ENCODE data around the gene GPR137B. TPM values are rescaled to one million over a fixed set of nuclear protein-coding genes. Genes with fewer than 3 reads are reported as not detected.

Gene GPR137B
- total RNA-seq, 1 experiment from 2014 or later, result 1.6 TPM

DNA sequence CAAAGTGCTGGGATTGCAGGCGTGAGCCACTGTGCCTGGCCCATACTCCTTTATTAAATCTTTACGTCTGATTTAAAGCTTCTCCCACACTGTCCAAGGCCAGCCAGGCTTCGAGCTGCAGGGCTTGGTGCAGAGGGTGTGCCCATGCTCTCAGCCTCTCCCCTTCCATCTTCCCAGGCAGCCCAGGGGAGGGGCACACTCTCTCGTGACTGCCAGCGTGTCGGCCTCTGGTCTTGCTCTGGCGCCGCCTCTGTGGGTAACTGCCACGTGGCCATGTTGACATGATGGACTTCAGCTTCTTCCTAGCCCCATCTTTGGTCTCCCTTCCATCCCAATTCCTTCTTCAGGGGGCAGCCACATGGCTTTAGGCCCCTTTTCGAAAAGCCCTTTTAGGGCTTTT lies 4.7 kb downstream of the GPR137B start:
- no peak overlapping the region for H3K4me3 ChIP-seq (ENCODE audit: insufficient read depth, low read depth, low read length)
- H3K36me3 ChIP-seq (replicated peaks; ENCODE audit: control insufficient read depth, insufficient read depth, low read length), result no peaks in the 10 kb centered on the region
- no peak for DNase-seq
- peaks cover 24% of the 10 kb centered on the region for H3K27me3 ChIP-seq (ENCODE audit: control insufficient read depth, insufficient read depth, low read length)

DNA sequence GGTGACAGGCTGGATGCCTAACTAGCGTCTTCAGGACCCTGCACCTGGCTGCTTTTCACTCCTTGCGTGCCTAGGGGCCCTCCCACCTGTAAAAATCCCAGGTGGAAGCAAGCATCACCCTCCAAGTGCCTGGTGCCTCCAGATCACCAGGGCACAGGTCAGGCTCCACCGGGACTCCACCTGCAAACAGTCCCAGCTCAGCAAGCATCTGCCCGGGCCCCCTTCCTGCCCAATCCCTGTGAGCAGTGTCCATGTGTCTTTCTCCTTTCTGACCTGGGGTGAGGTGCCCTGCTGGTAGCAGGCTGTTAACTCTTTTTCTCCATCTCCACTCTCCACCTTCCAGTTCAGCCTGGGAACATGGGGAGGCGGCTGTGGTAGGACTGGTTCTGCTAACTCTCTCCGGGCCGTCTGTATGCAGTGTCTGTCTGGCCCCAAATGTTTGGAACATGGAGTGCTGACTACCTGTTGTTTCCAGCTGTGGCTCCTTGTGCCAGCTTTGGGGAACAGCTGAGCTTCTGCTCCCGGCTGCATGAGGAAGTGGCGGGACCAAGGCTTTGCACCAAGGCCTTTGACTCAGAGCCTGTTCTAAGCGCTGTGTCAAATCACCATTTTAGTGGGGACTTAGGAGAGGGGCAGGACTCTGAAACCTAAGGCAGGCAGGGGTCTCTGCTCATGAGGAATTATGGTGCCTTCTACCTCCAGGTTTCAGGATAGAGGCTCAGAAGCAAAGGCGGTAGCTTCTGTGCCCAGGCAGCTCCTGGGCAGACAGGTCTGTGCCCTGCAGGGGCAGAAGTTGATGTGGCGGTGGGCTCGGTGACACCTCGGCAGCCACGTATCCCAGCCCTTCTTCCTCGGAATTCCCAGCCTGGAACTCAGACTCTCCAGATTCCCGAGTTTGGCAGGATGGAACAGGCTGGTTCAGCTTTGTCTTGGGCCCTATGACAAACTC lies 5.5 kb downstream of the GPR137B start:
- H3K4me3 ChIP-seq (ENCODE audit: insufficient read depth, low read depth, low read length), result no peak overlapping the region
- peak; percentile 40 for DNase-seq
- H3K27me3 ChIP-seq (ENCODE audit: control insufficient read depth, insufficient read depth, low read length), result peaks cover 19% of the 10 kb centered on the region
- H3K36me3 ChIP-seq (replicated peaks; ENCODE audit: control insufficient read depth, insufficient read depth, low read length), result no peaks in the 10 kb centered on the region

DNA sequence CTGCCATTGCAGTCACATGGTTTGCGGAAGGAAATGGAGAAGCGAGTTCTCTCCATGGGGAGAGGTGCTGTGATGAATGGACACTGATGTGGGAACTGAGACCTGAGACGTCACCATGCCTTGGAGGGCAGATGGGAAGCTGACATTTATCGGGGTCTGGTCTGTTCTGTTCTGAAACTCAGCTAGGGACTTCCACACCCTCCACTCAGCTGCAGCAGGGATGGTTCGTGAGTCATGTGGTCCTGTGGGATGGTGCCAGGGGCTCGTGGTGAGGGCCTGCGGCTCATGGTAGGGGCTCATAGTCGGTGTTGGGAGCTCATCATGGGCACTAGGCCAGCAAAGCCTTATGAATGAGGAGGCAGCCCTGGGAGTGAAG lies 6.1 kb downstream of the GPR137B start:
- H3K27me3 ChIP-seq (ENCODE audit: control insufficient read depth, insufficient read depth, low read length), result peaks cover 13% of the 10 kb centered on the region
- no peak for DNase-seq
- H3K4me3 ChIP-seq (ENCODE audit: insufficient read depth, low read depth, low read length), result no peak overlapping the region
- H3K36me3 ChIP-seq (replicated peaks; ENCODE audit: control insufficient read depth, insufficient read depth, low read length), result no peaks in the 10 kb centered on the region

DNA sequence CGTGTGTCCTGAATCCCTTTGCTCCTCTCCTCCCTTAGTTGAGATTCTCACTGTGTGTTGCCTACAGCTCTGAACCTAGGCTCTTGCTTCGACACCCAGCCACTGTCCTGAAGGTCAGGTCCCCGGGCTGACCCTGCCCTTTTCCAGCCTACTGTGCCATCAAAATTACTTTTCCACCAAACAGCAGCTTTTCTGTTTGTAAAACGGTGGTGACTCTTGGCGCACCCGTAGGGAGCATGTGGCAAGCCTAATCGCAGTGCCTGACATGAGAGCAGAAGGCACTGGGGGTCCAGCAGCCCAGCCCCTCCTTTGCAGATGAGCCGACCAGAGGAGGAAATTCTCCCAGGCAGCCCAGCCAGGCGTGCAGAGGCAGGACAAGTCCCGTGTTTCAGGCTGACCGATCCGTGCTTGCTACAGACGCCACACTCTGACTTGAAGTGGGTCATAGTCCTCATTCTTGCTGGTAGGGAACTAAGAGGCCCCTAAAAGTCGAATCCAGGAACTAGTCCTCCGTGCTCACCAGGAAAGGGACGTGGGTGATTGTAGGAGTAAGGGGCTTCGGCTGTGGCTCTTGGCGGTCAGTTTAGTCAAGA lies 6.8 kb downstream of the GPR137B start:
- Histone ChIP-seq H3K4me3 (ENCODE audit: insufficient read depth, low read depth, low read length) (no peak overlapping the region), H3K27me3 (ENCODE audit: control insufficient read depth, insufficient read depth, low read length) (peaks cover 6% of the 10 kb centered on the region), H3K36me3 (replicated peaks; ENCODE audit: control insufficient read depth, insufficient read depth, low read length) (no peaks in the 10 kb centered on the region)
- no peak for DNase-seq

DNA sequence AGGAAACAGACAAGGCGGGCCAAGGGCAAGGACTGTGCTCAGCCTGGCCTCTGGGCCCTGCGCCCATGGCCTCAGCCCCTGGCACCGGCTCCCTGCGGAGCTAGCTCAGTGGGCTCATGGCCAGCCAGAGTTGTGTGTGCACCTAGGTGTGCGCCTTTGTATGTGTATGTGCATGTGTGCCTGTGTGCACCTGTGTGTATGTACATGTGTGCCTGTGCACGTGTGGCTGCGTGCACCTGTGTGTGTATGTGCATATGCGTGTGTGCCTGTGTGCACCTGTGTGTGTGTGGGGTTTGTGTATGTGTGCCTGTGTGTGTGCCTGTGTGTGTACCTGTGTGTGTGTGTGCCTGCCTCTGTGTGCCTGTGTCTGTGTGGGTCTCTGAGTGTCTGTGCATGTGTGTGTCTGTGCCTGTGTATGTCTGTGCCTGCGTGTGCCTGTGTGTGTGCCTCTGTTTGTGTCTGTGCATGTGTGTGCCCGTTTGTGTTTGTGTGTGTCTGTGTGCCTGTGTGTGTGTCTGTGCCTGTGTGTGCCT lies 7.4 kb downstream of the GPR137B start:
- no peak for DNase-seq
- no peak overlapping the region for H3K4me3 ChIP-seq (ENCODE audit: insufficient read depth, low read depth, low read length)
- no peaks in the 10 kb centered on the region for H3K36me3 ChIP-seq (replicated peaks; ENCODE audit: control insufficient read depth, insufficient read depth, low read length)
- peaks cover 2% of the 10 kb centered on the region; the same call in 1 of the 2 replicates for H3K27me3 ChIP-seq (ENCODE audit: control insufficient read depth, insufficient read depth, low read length)

DNA sequence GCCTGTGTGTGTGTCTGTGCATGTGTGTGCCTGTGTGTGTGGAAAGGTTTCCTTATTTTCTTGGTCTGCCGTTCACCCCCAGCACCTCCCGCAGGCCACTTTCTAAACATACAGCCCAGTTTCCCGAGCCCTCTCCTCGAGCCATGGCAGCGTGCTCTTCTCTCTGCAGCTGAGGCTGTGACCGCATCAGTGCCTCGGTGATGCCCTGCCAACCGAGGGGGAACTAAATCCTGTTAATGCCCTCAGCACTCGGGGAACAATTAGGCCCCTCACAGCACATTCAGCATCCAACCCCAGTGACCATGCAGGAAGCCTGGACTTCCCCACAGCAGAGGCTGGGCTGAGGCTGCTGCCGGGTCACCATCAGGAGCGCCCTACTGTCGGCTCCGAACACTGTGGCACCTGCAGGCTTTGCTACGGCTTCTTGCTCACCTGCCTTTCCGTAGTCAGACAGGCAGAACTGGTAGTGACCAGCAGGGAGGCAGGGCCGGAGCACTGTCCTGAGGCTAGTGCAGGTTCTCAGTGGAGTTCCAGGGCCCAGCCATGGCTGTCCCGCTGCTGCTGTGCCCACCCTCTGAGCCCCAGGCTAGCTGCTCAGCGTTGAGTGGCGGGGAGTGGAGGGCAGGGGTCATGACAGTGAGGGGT lies 8.1 kb downstream of the GPR137B start:
- no peaks in the 10 kb centered on the region for H3K36me3 ChIP-seq (replicated peaks; ENCODE audit: control insufficient read depth, insufficient read depth, low read length)
- no peaks in the 10 kb centered on the region for H3K27me3 ChIP-seq (ENCODE audit: control insufficient read depth, insufficient read depth, low read length)
- H3K4me3 ChIP-seq (ENCODE audit: insufficient read depth, low read depth, low read length), result no peak overlapping the region
- peak; percentile 67 for DNase-seq

DNA sequence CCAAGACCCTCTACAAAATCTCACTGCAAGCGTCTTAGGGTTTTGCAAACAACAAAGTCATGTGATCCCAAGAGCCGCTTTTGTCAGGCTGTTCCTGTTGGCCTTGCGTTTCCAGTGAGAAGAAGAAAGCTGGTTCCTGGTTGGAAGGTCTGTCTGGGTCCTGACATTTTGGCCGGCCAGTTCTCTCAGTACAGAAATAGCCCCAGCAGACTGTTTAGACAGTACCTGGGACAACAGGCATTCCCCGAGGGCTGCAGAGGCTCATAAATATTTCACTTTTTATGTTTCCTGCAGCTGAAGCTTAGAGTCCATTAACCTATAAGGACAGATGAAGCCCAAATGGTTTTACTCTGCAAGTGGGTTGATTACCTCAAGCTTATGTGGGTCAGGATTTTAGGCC lies 8.6 kb downstream of the GPR137B start:
- Histone ChIP-seq H3K27me3 (ENCODE audit: control insufficient read depth, insufficient read depth, low read length) (no peaks in the 10 kb centered on the region), H3K36me3 (replicated peaks; ENCODE audit: control insufficient read depth, insufficient read depth, low read length) (no peaks in the 10 kb centered on the region), H3K4me3 (ENCODE audit: insufficient read depth, low read depth, low read length) (no peak overlapping the region)
- DNase-seq, result no peak

- DNase-seq, result no peak
- Histone ChIP-seq H3K27me3 (ENCODE audit: control insufficient read depth, insufficient read depth, low read length) (no peaks in the 10 kb centered on the region), H3K36me3 (replicated peaks; ENCODE audit: control insufficient read depth, insufficient read depth, low read length) (no peaks in the 10 kb centered on the region), H3K4me3 (ENCODE audit: insufficient read depth, low read depth, low read length) (no peak overlapping the region)
Observed at GRCh38 chr1:236151739-236152424, 9.5 kb downstream of the GPR137B start.

DNA sequence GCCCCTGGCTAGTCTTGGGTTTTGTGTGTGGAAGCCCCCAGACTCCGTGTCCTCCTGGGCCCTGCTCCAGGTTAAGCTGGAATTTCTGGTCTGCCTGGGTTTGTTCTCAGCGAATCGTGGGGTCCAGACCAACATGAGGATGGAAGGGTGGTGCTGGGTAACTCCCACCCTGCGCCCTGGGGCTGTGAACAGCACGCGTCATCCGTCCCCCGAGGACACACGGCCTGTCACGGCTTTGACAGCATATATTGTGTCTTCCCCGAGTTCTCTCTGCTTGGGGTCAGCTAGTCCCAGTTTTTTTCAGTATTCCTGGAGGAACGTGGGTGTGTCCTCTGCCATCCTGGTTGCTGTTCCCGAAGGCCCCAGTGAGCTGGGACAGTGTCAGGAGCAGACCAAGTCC lies 11.8 kb downstream of the GPR137B start:
- H3K4me3 ChIP-seq (ENCODE audit: insufficient read depth, low read depth, low read length), result no peak overlapping the region
- no peaks in the 10 kb centered on the region for H3K27me3 ChIP-seq (ENCODE audit: control insufficient read depth, insufficient read depth, low read length)

GRCh38 chr1:236154671-236155398 lies 12.5 kb downstream of the GPR137B start:
- peak; percentile 46 for DNase-seq
- H3K4me3 ChIP-seq (ENCODE audit: insufficient read depth, low read depth, low read length), result no peak overlapping the region
- no peaks in the 10 kb centered on the region for H3K36me3 ChIP-seq (replicated peaks; ENCODE audit: control insufficient read depth, insufficient read depth, low read length)
- no peaks in the 10 kb centered on the region for H3K27me3 ChIP-seq (ENCODE audit: control insufficient read depth, insufficient read depth, low read length)

More for the DNA sequence above, 11.8 kb downstream of the GPR137B start:
- DNase-seq, result no peak
- H3K36me3 ChIP-seq (replicated peaks; ENCODE audit: control insufficient read depth, insufficient read depth, low read length), result no peaks in the 10 kb centered on the region

DNA sequence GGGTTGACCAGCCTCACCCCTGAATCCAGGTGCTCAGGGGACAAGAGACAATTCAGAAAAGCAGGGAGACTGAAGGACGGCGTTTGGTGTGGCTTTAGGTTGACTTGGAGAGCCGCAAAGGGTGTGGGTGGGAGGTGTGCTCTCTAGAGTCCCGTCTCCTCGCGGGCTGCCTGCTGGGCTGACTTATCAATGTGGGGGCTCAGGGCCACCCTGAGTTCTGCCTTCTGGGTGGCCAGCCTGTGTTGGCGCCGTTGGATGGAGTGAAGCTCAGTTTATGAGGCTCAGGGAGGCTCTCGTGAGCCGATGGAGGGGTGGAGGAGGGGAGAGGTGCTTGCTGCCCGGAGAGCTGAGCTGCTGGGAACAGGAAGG lies 13.0 kb downstream of the GPR137B start:
- no peak for DNase-seq
- no peaks in the 10 kb centered on the region for H3K27me3 ChIP-seq (ENCODE audit: control insufficient read depth, insufficient read depth, low read length)
- no peaks in the 10 kb centered on the region for H3K36me3 ChIP-seq (replicated peaks; ENCODE audit: control insufficient read depth, insufficient read depth, low read length)
- H3K4me3 ChIP-seq (ENCODE audit: insufficient read depth, low read depth, low read length), result no peak overlapping the region

DNA sequence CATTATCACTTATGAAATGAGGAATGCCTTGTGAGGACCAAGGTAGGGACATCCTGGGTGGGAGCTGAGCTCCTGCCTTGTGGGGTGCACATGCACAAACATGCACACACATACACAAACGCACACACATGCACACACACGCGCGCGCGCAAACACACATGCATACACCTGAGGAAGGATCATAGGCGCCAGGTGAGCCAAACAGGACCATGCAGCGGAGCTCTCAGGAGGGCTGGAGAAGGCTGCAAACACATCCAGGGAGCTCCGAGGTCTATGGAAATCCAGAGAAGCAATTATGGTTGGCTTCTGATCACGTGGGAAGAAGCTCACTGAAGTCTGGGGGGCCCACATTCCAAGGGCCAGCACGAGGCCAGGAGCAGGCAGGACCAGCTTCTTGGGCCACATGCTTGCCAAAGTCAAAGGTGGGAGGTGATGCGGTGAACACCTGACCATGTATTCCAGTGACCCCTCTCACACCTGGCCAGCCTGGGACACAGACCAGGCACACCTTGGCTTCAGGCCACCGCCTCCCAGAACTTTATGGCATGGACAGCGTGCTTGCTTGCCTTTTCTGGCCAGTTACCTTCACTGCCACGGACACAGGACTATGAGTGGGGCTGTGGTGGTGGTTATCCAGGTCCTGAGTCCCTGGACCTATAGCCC lies 13.6 kb downstream of the GPR137B start:
- DNase-seq, result no peak
- no peak overlapping the region for H3K4me3 ChIP-seq (ENCODE audit: insufficient read depth, low read depth, low read length)
- no peaks in the 10 kb centered on the region for H3K27me3 ChIP-seq (ENCODE audit: control insufficient read depth, insufficient read depth, low read length)
- H3K36me3 ChIP-seq (replicated peaks; ENCODE audit: control insufficient read depth, insufficient read depth, low read length), result no peaks in the 10 kb centered on the region

- Histone ChIP-seq H3K36me3 (replicated peaks; ENCODE audit: control insufficient read depth, insufficient read depth, low read length) (no peaks in the 10 kb centered on the region), H3K27me3 (ENCODE audit: control insufficient read depth, insufficient read depth, low read length) (no peaks in the 10 kb centered on the region), H3K4me3 (ENCODE audit: insufficient read depth, low read depth, low read length) (no peak overlapping the region)
- peak; percentile 36 for DNase-seq
Observed at GRCh38 chr1:236156512-236157208, 14.3 kb downstream of the GPR137B start.
